HepG2 (cell line): Measurements from ENCODE around the gene EFEMP2. TPM values are rescaled to one million over a fixed set of nuclear protein-coding genes. Genes with fewer than 3 reads are reported as not detected.

ENCODE experiments used
- ATF6 ChIP-seq: sonication (generic); formaldehyde crosslinking; conservative IDR thresholded peaks from 2 replicates; pipeline ENCODE4 v1.4.0; 2020; ENCODE audit warnings: missing genetic modification reagents
- BCLAF1 ChIP-seq: fragments of 450-650 bp; IDR thresholded peaks from 2 replicates; pipeline ENCODE4 v1.6.1; 2017; ENCODE audit warnings: mild to moderate bottlenecking
- CHCHD3 ChIP-seq: sonication (generic); formaldehyde crosslinking; IDR thresholded peaks from 2 replicates; pipeline ENCODE4 v1.8.0; 2022; ENCODE audit warnings: mild to moderate bottlenecking, missing genetic modification reagents, moderate library complexity
- CSRNP1 ChIP-seq: sonication (generic); formaldehyde crosslinking; IDR thresholded peaks from 2 replicates; pipeline ENCODE4 v1.8.1; 2023; ENCODE audit warnings: mild to moderate bottlenecking, missing genetic modification reagents
- HNF1B ChIP-seq: sonication (generic); formaldehyde crosslinking; IDR thresholded peaks from 2 replicates; pipeline ENCODE4 v1.5.1; 2020; ENCODE audit warnings: mild to moderate bottlenecking, moderate library complexity, missing genetic modification reagents
- HOXA7 ChIP-seq: sonication (generic); formaldehyde crosslinking; IDR thresholded peaks from 2 replicates; pipeline ENCODE4 v1.8.1; 2022; ENCODE audit warnings: mild to moderate bottlenecking, missing genetic modification reagents, moderate library complexity
- KLF16 ChIP-seq, 2 experiments: sonication (generic) in 1 of 2; formaldehyde crosslinking in 1 of 2; IDR thresholded peaks; 2 replicates each; pipeline versions ENCODE4 v1.6.1 to v1.8.0; 2016 to 2023; ENCODE audit warnings: missing genetic modification reagents in 2 of 2, missing compliant biosample characterization in 1 of 2
- PHF21A ChIP-seq: sonication (generic); formaldehyde crosslinking; IDR thresholded peaks from 2 replicates; pipeline ENCODE4 v1.5.0; 2020; ENCODE audit warnings: mild to moderate bottlenecking, missing genetic modification reagents
- PPARG ChIP-seq: conservative IDR thresholded peaks from 2 replicates; pipeline ENCODE4 v1.6.1; 2016; ENCODE audit warnings: missing biosample characterization, missing genetic modification reagents
- WIZ ChIP-seq: sonication (generic); formaldehyde crosslinking; IDR thresholded peaks from 2 replicates; pipeline ENCODE4 v1.5.1; 2020; ENCODE audit warnings: mild to moderate bottlenecking, missing genetic modification reagents
- ZNF274 ChIP-seq: sonication (generic); formaldehyde crosslinking; IDR thresholded peaks from 2 replicates; pipeline ENCODE4 v1.5.1; 2020; ENCODE audit warnings: mild to moderate bottlenecking, missing genetic modification reagents
- ZNF530 ChIP-seq: sonication (generic); formaldehyde crosslinking; IDR thresholded peaks from 2 replicates; pipeline ENCODE4 v1.5.0; 2020; ENCODE audit warnings: low read depth, mild to moderate bottlenecking, missing genetic modification reagents
- ZNF557 ChIP-seq: sonication (generic); formaldehyde crosslinking; IDR thresholded peaks from 2 replicates; pipeline ENCODE4 v1.4.0; 2020; ENCODE audit warnings: missing genetic modification reagents
- ZNF772 ChIP-seq: sonication (generic); formaldehyde crosslinking; IDR thresholded peaks from 2 replicates; pipeline ENCODE4 v1.5.0; 2020; ENCODE audit warnings: mild to moderate bottlenecking, missing genetic modification reagents
- ZNF782 ChIP-seq: sonication (generic); formaldehyde crosslinking; IDR thresholded peaks from 2 replicates; pipeline ENCODE4 v1.4.0; 2020; ENCODE audit warnings: missing genetic modification reagents, mild to moderate bottlenecking, borderline replicate concordance
- polyA plus RNA-seq, 8 experiments: library from polyadenylated mRNA; depleted of rRNA in 3 of 8; stranded (reverse) in 7 of 8; unstranded in 1 of 8; fragments of >200 nt; fragmentation: Illumina TruSeq in 4 of 8; extraction: Trizol in 4 of 8; gene quantifications; 2 replicates each; pipeline versions ENCODE4 v1.2.1 to v1.2.3, GENCODE V29; 2011 to 2016; ENCODE audit warnings: low read depth in 4 of 8, missing spikeins in 1 of 8, mixed read lengths in 1 of 8; ENCODE audit not compliant: insufficient read depth in 1 of 8
- total RNA-seq, 5 experiments: library from RNA; depleted of rRNA; stranded (reverse); fragments of >200 nt; fragmentation: Illumina TruSeq; extraction: Trizol; gene quantifications; 2 replicates each; pipeline ENCODE4 v1.2.3, GENCODE V29; 2016; ENCODE audit warnings: low read depth in 1 of 5
- TF ChIP-seq, protein P1 (sequence below): sonication (generic); formaldehyde crosslinking; IDR thresholded peaks from 2 replicates; pipeline ENCODE4 v1.8.0; 2023; ENCODE audit warnings: mild to moderate bottlenecking, missing genetic modification reagents
- TF ChIP-seq, protein P2 (sequence below): sonication (generic); formaldehyde crosslinking; conservative IDR thresholded peaks from 2 replicates; pipeline ENCODE4 v1.4.0; 2020; ENCODE audit warnings: missing genetic modification reagents

Gene EFEMP2
- total and polyA plus RNA-seq, 2 of the 13 experiments (the other 11 are each of a cell fraction or from before 2014, with no cell fraction given) = 7.4 to 29.7 TPM

- TF ChIP-seq, protein P1, sequence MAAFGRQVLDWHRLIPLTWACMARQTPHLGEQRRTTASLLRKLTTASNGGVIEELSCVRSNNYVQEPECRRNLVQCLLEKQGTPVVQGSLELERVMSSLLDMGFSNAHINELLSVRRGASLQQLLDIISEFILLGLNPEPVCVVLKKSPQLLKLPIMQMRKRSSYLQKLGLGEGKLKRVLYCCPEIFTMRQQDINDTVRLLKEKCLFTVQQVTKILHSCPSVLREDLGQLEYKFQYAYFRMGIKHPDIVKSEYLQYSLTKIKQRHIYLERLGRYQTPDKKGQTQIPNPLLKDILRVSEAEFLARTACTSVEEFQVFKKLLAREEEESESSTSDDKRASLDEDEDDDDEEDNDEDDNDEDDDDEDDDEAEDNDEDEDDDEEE (CRISPR knock-in tag) = no peak; the same call in none of the 2 replicates
- TF ChIP-seq, protein P2, sequence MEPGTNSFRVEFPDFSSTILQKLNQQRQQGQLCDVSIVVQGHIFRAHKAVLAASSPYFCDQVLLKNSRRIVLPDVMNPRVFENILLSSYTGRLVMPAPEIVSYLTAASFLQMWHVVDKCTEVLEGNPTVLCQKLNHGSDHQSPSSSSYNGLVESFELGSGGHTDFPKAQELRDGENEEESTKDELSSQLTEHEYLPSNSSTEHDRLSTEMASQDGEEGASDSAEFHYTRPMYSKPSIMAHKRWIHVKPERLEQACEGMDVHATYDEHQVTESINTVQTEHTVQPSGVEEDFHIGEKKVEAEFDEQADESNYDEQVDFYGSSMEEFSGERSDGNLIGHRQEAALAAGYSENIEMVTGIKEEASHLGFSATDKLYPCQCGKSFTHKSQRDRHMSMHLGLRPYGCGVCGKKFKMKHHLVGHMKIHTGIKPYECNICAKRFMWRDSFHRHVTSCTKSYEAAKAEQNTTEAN (CRISPR knock-in tag) = no peak; the same call in none of the 2 replicates
- peak; percentile 37; the same call in 1 of the 2 replicates for TF ChIP-seq HNF1B (CRISPR knock-in tag)
- peak in 1 of 2 experiments; percentile 48; a peak in 1 of 4 replicates for TF ChIP-seq KLF16 (CRISPR knock-in tag; IDR thresholded peaks at IDR 0.05)
- 0 out of 2 replicates have a peak, but pooled peaks have one; percentile 63 for TF ChIP-seq HOXA7
- no peak for TF ChIP-seq ZNF530 (CRISPR knock-in tag)
- TF ChIP-seq ZNF274 (CRISPR knock-in tag) = no peak; the same call in 1 of the 2 replicates
- no peak for TF ChIP-seq BCLAF1
- no peak for TF ChIP-seq ZNF782 (CRISPR knock-in tag)
- TF ChIP-seq ATF6 (CRISPR knock-in tag) = no peak
- peak; percentile 22; the same call in 1 of the 2 replicates for TF ChIP-seq CHCHD3 (CRISPR knock-in tag)
- TF ChIP-seq ZNF557 (CRISPR knock-in tag) = no peak
- TF ChIP-seq PHF21A (CRISPR knock-in tag) = peak; percentile 95
- TF ChIP-seq ZNF772 = peak; percentile 72
- no peak for TF ChIP-seq CSRNP1
- TF ChIP-seq PPARG = peak; percentile 54
- no peak for TF ChIP-seq WIZ (CRISPR knock-in tag)
Measured at GRCh38 chr11:65860278-65861164, 12.1 kb downstream of the EFEMP2 start, which contains the start of gene MUS81 (continued).
